ENCODE results near the gene ZXDC. TPM values are rescaled to one million over a fixed set of nuclear protein-coding genes. Genes with fewer than 3 reads are reported as not detected.

The ZXDC gene
- total RNA-seq, 1 experiment from 2014 or later, result 28.3 TPM

- H3K27ac Mint-ChIP-seq, result peak overlapping the region in 1 of 3 experiments; percentile 42; a peak in 2 of 7 replicates
- Histone ChIP-seq H4K8ac (replicated peaks; ENCODE audit: insufficient read length, low read depth, low read length) (no peak overlapping the region), H3K56ac (ENCODE audit: insufficient read length, low read depth, low read length) (no peak overlapping the region), H2BK15ac (ENCODE audit: low read depth, low read length) (no peak overlapping the region), H3K23ac (ENCODE audit: insufficient read length, low read depth, low read length) (no peak overlapping the region), H3K27me3 (ENCODE audit: insufficient read depth, low read length) (peaks cover 6% of the 10 kb centered on the region; the same call in 1 of the 2 replicates), H3K79me2 (ENCODE audit: insufficient read depth, low read length) (no peaks in the 10 kb centered on the region), H3K4me2 (ENCODE audit: insufficient read depth, insufficient read length, low read length) (peak overlapping the region; percentile 39), H3K9me3 (ENCODE audit: control insufficient read depth, low read depth, low read length) (no peaks in the 10 kb centered on the region), H3T11ph (ENCODE audit: low read length) (no peak overlapping the region), H3K23me2 (ENCODE audit: insufficient read length, low read depth, low read length, poor library complexity, severe bottlenecking) (no peaks in the 10 kb centered on the region), H4K5ac (ENCODE audit: insufficient read length, low read depth, low read length) (no peak overlapping the region), H3K4me1 (ENCODE audit: insufficient read depth, low read length) (no peaks in the 10 kb centered on the region), H3K4ac (ENCODE audit: low read depth, low read length) (no peak overlapping the region), H2BK120ac (ENCODE audit: low read depth, low read length, poor library complexity, severe bottlenecking) (no peak overlapping the region), H3K79me1 (ENCODE audit: insufficient read depth, low read depth, low read length, poor library complexity, severe bottlenecking) (no peaks in the 10 kb centered on the region), H2BK5ac (ENCODE audit: insufficient read length, low read length) (no peak overlapping the region), H4K20me1 (ENCODE audit: control insufficient read depth, insufficient read depth, insufficient read length) (no peaks in the 10 kb centered on the region), H2BK20ac (ENCODE audit: low read depth, low read length, poor library complexity, severe bottlenecking) (no peak overlapping the region), H3K27ac (ENCODE audit: insufficient read length, low read depth, low read length) (no peak overlapping the region), H3K14ac (ENCODE audit: insufficient read depth, low read length) (no peak overlapping the region), H2AK5ac (ENCODE audit: insufficient read length, low read length) (no peak overlapping the region), H4K91ac (ENCODE audit: insufficient read length, low read depth, low read length) (no peak overlapping the region), H2AFZ (ENCODE audit: low read length) (no peak overlapping the region), H2BK12ac (ENCODE audit: insufficient read length, low read depth, low read length) (no peak overlapping the region), H3K9ac (ENCODE audit: extremely low read depth, insufficient read length, low read length) (no peak overlapping the region), H3K18ac (ENCODE audit: insufficient read length, low read depth, low read length) (no peak overlapping the region)
- no peak for DNase-seq
- TF ChIP-seq, protein P1, sequence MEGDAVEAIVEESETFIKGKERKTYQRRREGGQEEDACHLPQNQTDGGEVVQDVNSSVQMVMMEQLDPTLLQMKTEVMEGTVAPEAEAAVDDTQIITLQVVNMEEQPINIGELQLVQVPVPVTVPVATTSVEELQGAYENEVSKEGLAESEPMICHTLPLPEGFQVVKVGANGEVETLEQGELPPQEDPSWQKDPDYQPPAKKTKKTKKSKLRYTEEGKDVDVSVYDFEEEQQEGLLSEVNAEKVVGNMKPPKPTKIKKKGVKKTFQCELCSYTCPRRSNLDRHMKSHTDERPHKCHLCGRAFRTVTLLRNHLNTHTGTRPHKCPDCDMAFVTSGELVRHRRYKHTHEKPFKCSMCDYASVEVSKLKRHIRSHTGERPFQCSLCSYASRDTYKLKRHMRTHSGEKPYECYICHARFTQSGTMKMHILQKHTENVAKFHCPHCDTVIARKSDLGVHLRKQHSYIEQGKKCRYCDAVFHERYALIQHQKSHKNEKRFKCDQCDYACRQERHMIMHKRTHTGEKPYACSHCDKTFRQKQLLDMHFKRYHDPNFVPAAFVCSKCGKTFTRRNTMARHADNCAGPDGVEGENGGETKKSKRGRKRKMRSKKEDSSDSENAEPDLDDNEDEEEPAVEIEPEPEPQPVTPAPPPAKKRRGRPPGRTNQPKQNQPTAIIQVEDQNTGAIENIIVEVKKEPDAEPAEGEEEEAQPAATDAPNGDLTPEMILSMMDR (conservative IDR thresholded peaks at IDR 0.05), result no peak
- no CpG with 5 or more reads among the region's 17 CpGs for WGBS (ENCODE audit: extremely low coverage, insufficient read length, low lambda C conversion rate)
- H3K27me3 Mint-ChIP-seq (ENCODE audit: low read depth), result peaks cover 59% of the 10 kb centered on the region
- peak overlapping the region; percentile 19 to 33; a peak in 4 of 5 replicates for H3K4me3 Mint-ChIP-seq
- peaks cover 0 to 3% of the 10 kb centered on the region in 2 experiments; a peak in 3 of 5 replicates for H3K9me3 Mint-ChIP-seq
- H3K36me3 Mint-ChIP-seq (ENCODE audit: insufficient read depth in 1 of 3, low read depth in 3 of 3), result no peaks in the 10 kb centered on the region; a peak in 1 of 7 replicates
- peaks cover 14 to 17% of the 10 kb centered on the region in 2 experiments for H3K4me1 Mint-ChIP-seq
Observed at GRCh38 chr3:126389794-126390146, 85.9 kb downstream of the ZXDC start.
